H1 (cell line): ENCODE measurements around the gene POLN. TPM values are rescaled to one million over a fixed set of nuclear protein-coding genes. Genes with fewer than 3 reads are reported as not detected.

ENCODE experiments used
- CTCF ChIA-PET: fragments of 300-600 bp; sonication (Branson Sonifier 250); formaldehyde crosslinking; loops from one replicate; lab custom pipeline; 2021; ENCODE audit not compliant: partially characterized antibody; lab: Charles Lee
- POLR2A ChIA-PET: fragments of 300-600 bp; sonication (Branson Sonifier 250); formaldehyde crosslinking; loops from one replicate; lab custom pipeline; 2021; ENCODE audit warnings: inconsistent platforms; ENCODE audit not compliant: partially characterized antibody; lab: Charles Lee
- DNase-seq, 2 experiments: peaks; one replicate each; pipeline versions ENCODE4 v3.0.0 to v3.0.0-alpha.2; 2010 to 2022; ENCODE audit warnings: low spot score in 2 of 2, low read depth in 1 of 2, mixed read lengths in 1 of 2
- FAIRE-seq: peaks from 2 replicates; lab custom pipeline; 2011; peaks lifted over from hg19 to GRCh38; lab: Jason Lieb, UNC
- H2AFZ ChIP-seq: 2 replicates; pipeline ENCODE4 v1.8.1; 2012; ENCODE audit warnings: low read length, inconsistent platforms
- H2AK5ac ChIP-seq: 2 replicates; pipeline ENCODE4 v1.6.1; 2013; ENCODE audit warnings: low read depth, low read length
- H2BK120ac ChIP-seq: replicated peaks from 2 replicates; pipeline ENCODE3; 2013; ENCODE audit warnings: low read depth, low read length, inconsistent platforms
- H2BK12ac ChIP-seq: 2 replicates; pipeline ENCODE4 v1.6.1; 2013; ENCODE audit warnings: low read depth, low read length
- H2BK15ac ChIP-seq: 2 replicates; pipeline ENCODE4 v1.6.1; 2013; ENCODE audit warnings: low read length
- H2BK20ac ChIP-seq: 2 replicates; pipeline ENCODE4 v1.6.1; 2013; ENCODE audit warnings: low read length
- H2BK5ac ChIP-seq: 2 replicates; pipeline ENCODE4 v1.6.1; 2013; ENCODE audit warnings: low read depth, low read length
- H3K14ac ChIP-seq: 2 replicates; pipeline ENCODE4 v1.6.1; 2013; ENCODE audit warnings: inconsistent platforms; ENCODE audit not compliant: insufficient read length
- H3K18ac ChIP-seq: 2 replicates; pipeline ENCODE4 v1.6.1; 2013; ENCODE audit warnings: low read length; ENCODE audit errors: extremely low read depth
- H3K23ac ChIP-seq: 2 replicates; pipeline ENCODE4 v1.6.1; 2013; ENCODE audit warnings: inconsistent platforms; ENCODE audit not compliant: insufficient read length
- H3K23me2 ChIP-seq: 2 replicates; pipeline ENCODE4 v1.6.1; 2013; ENCODE audit warnings: low read depth, low read length
- H3K27ac ChIP-seq: 2 replicates; pipeline ENCODE4 v1.6.1; 2011; ENCODE audit warnings: low read depth, low read length, inconsistent platforms
- H3K27me3 ChIP-seq, 4 experiments: replicated peaks in 1 of 4; 1 replicate in 1 of 4; 2 replicates in 3 of 4; pipeline versions ENCODE4 v1.6.1 to v1.8.1; 2011 to 2013; ENCODE audit warnings: low read length in 3 of 4, mild to moderate bottlenecking in 3 of 4, inconsistent platforms in 2 of 4, mixed read lengths in 2 of 4, moderate library complexity in 1 of 4; ENCODE audit not compliant: control insufficient read depth in 3 of 4, insufficient read depth in 3 of 4; ENCODE audit errors: extremely low read depth in 1 of 4
- H3K36me3 ChIP-seq, 4 experiments: 2 replicates each; pipeline versions ENCODE4 v1.6.1 to v1.8.1; 2011 to 2013; ENCODE audit warnings: mild to moderate bottlenecking in 4 of 4, low read length in 3 of 4, moderate library complexity in 2 of 4, control low read depth in 1 of 4, inconsistent platforms in 1 of 4; ENCODE audit not compliant: insufficient read depth in 4 of 4, control insufficient read depth in 2 of 4
- H3K4ac ChIP-seq: replicated peaks from 2 replicates; pipeline ENCODE3; 2013; ENCODE audit warnings: low read length, low read depth, mixed read lengths, inconsistent platforms; ENCODE audit not compliant: insufficient read length
- H3K4me1 ChIP-seq, 4 experiments: replicated peaks in 1 of 4; 1 replicate in 1 of 4; 2 replicates in 3 of 4; pipeline versions ENCODE4 v1.6.1 to v1.8.1; 2011 to 2013; ENCODE audit warnings: low read length in 3 of 4, inconsistent platforms in 2 of 4, mixed read lengths in 1 of 4; ENCODE audit not compliant: insufficient read depth in 4 of 4, control insufficient read depth in 3 of 4
- H3K4me2 ChIP-seq, 2 experiments: 2 replicates each; pipeline versions ENCODE4 v1.6.1 to v1.8.1; 2011 to 2013; ENCODE audit warnings: low read depth in 2 of 2, low read length in 2 of 2, control low read depth in 1 of 2, inconsistent platforms in 1 of 2, mild to moderate bottlenecking in 1 of 2; ENCODE audit not compliant: insufficient read depth in 1 of 2
- H3K4me3 ChIP-seq, 4 experiments: fragments of 200-600, 300-600 bp in 1 of 4; sonication (generic), shearing (Covaris generic), sonication (Bioruptor Twin) in 1 of 4; 2 replicates each; pipeline versions ENCODE4 v1.5.1 to v1.8.1; 2011 to 2016; ENCODE audit warnings: low read length in 4 of 4, low read depth in 3 of 4, control low read depth in 2 of 4, inconsistent platforms in 2 of 4, mild to moderate bottlenecking in 2 of 4, mixed read lengths in 1 of 4, moderate library complexity in 1 of 4; ENCODE audit not compliant: insufficient read depth in 2 of 4; ENCODE audit errors: extremely low read depth in 1 of 4
- H3K56ac ChIP-seq: replicated peaks from 2 replicates; pipeline ENCODE3; 2013; ENCODE audit warnings: low read depth, mild to moderate bottlenecking, mixed read lengths, low read length, inconsistent platforms; ENCODE audit not compliant: insufficient read length
- H3K79me1 ChIP-seq: 2 replicates; pipeline ENCODE4 v1.6.1; 2013; ENCODE audit warnings: low read depth, low read length, control low read depth
- H3K79me2 ChIP-seq, 2 experiments: 2 replicates each; pipeline versions ENCODE4 v1.6.1 to v1.8.1; 2012 to 2013; ENCODE audit warnings: low read length in 2 of 2, mild to moderate bottlenecking in 2 of 2, inconsistent platforms in 1 of 2; ENCODE audit not compliant: insufficient read depth in 2 of 2, control insufficient read depth in 1 of 2
- H3K9ac ChIP-seq, 4 experiments: replicated peaks in 1 of 4; 1 replicate in 1 of 4; 2 replicates in 3 of 4; pipeline versions ENCODE4 v1.6.1 to v1.8.1; 2011 to 2013; ENCODE audit warnings: low read depth in 3 of 4, low read length in 3 of 4, control low read depth in 2 of 4, mild to moderate bottlenecking in 2 of 4, moderate library complexity in 2 of 4, inconsistent platforms in 1 of 4; ENCODE audit errors: extremely low read depth in 1 of 4
- H3K9me3 ChIP-seq, 2 experiments: 2 replicates each; pipeline versions ENCODE4 v1.6.1 to v1.8.1; 2012 to 2013; ENCODE audit warnings: mild to moderate bottlenecking in 2 of 2, moderate library complexity in 2 of 2, control low read depth in 1 of 2, inconsistent platforms in 1 of 2, low read depth in 1 of 2, low read length in 1 of 2, mixed read lengths in 1 of 2; ENCODE audit not compliant: insufficient read depth in 2 of 2
- H4K20me1 ChIP-seq, 2 experiments: replicated peaks in 1 of 2; 2 replicates each; pipeline versions ENCODE3 to v1.8.1; 2011 to 2013; ENCODE audit warnings: inconsistent platforms in 2 of 2, low read length in 2 of 2, mild to moderate bottlenecking in 1 of 2; ENCODE audit not compliant: insufficient read depth in 2 of 2, control insufficient read depth in 1 of 2
- H4K5ac ChIP-seq: 2 replicates; pipeline ENCODE4 v1.6.1; 2013; ENCODE audit warnings: low read length, low read depth, mixed read lengths, inconsistent platforms; ENCODE audit not compliant: insufficient read length
- H4K8ac ChIP-seq: 2 replicates; pipeline ENCODE4 v1.8.0; 2013; ENCODE audit warnings: mild to moderate bottlenecking, moderate library complexity, low read length, inconsistent platforms; ENCODE audit not compliant: insufficient read depth; ENCODE audit errors: extremely low read depth
- H4K91ac ChIP-seq: replicated peaks from 2 replicates; pipeline ENCODE3; 2013; ENCODE audit warnings: low read length, mixed read lengths, inconsistent platforms; ENCODE audit not compliant: insufficient read length
- RBBP5 ChIP-seq: IDR thresholded peaks from 2 replicates; pipeline ENCODE4 v1.7.1; 2012; ENCODE audit warnings: low read depth, mild to moderate bottlenecking, inconsistent platforms, low read length, moderate library complexity, borderline replicate concordance
- RNF2 ChIP-seq: fragments of 200-900, 300-1000 bp; sonication (generic); IDR thresholded peaks from 2 replicates; pipeline ENCODE4 v1.7.1; 2016; ENCODE audit warnings: borderline replicate concordance, low read depth, mild to moderate bottlenecking, antibody characterized with exemption, low read length; ENCODE audit not compliant: poor library complexity, severe bottlenecking; ENCODE audit errors: missing control alignments
- SAP30 ChIP-seq: fragments of 300-600 bp; sonication (generic); IDR thresholded peaks from 2 replicates; pipeline ENCODE4 v1.7.1; 2012; ENCODE audit warnings: low read length, moderate library complexity, mild to moderate bottlenecking, inconsistent platforms; ENCODE audit not compliant: insufficient read depth, insufficient replicate concordance
- SIX5 ChIP-seq: IDR thresholded peaks from 2 replicates; pipeline ENCODE4 v1.6.1; 2011; ENCODE audit warnings: mild to moderate bottlenecking, low read depth, low read length
- SP4 ChIP-seq: IDR thresholded peaks from 2 replicates; pipeline ENCODE4 v1.6.1; 2012; ENCODE audit warnings: low read length, inconsistent platforms
- TCF12 ChIP-seq: IDR thresholded peaks from 2 replicates; pipeline ENCODE4 v1.6.1; 2011; ENCODE audit warnings: low read depth, mild to moderate bottlenecking, low read length
- WGBS, 2 experiments: shearing (Covaris generic) in 1 of 2; methylation state at CpG; one replicate each; pipeline versions ENCODE4 v1.1.6 to v1.1.7; 2013 to 2015; ENCODE audit warnings: low lambda C conversion rate in 2 of 2, mixed read lengths in 2 of 2, inconsistent platforms in 1 of 2, low coverage in 1 of 2, missing lambda C conversion rate in 1 of 2; ENCODE audit not compliant: insufficient replicate concordance in 2 of 2, insufficient coverage in 1 of 2, insufficient read length in 1 of 2; ENCODE audit errors: extremely low coverage in 1 of 2, missing lambda C conversion rate in 1 of 2; 5-methylcytosine and 5-hydroxymethylcytosine counted together
- polyA plus RNA-seq, 7 experiments: library from polyadenylated mRNA; depleted of rRNA in 3 of 7; stranded (reverse) in 5 of 7; unstranded in 2 of 7; fragments of >200 nt in 5 of 7; fragments of 200-250 nt in 2 of 7; gene quantifications; 1 replicate in 5 of 7; 2 replicates in 1 of 7; 4 replicates in 1 of 7; pipeline versions ENCODE4 v1.2.1 to v1.2.3, GENCODE V29; 2011 to 2013; ENCODE audit warnings: missing spikeins in 2 of 7, mixed read lengths in 2 of 7
- total RNA-seq: library from RNA; stranded (reverse); fragmentation: NEBNext Ultra II Directional; extraction: Animal tissue kit (Norgen Biotek cat#: 25700); gene quantifications from 2 replicates; pipeline ENCODE4 v1.2.1, GENCODE V29; 2021
- TF ChIP-seq, protein P1 (sequence below): IDR thresholded peaks from 2 replicates; pipeline ENCODE4 v1.6.1; 2012; ENCODE audit warnings: inconsistent platforms

POLN gene
- total and polyA plus RNA-seq, 2 of the 8 experiments (the other 6 are each of a cell fraction or from before 2014, with no cell fraction given): 0.98 to 1.5 TPM

DNA sequence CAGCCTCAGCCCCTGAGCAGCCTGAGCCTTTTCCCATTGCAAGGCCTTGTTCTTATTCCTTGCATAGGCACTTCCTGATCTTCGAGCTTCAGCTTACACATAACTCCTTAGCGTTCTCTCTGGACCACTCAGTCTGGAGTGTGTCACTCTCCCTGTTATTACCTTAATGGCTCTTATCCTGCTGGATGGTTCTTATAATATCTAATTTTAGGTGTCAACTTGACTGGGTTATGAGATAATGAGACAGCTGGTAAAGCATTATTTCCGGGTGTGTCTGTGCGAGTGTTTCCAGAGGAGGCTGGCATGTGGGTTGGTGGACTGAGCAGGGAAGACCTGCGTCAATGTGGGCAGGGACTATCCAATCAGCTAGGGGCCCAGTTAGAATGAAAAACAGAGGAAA is 75.7 kb downstream of the POLN start:
- no peak overlapping the region for H3K14ac ChIP-seq
- no peak overlapping the region for H3K18ac ChIP-seq
- TF ChIP-seq RNF2 (no peak), SAP30 (no peak), TCF12 (no peak), SIX5 (no peak), RBBP5 (no peak), SP4 (no peak)
- TF ChIP-seq, protein P1, sequence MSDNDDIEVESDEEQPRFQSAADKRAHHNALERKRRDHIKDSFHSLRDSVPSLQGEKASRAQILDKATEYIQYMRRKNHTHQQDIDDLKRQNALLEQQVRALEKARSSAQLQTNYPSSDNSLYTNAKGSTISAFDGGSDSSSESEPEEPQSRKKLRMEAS: no peak
- no peaks in the 10 kb centered on the region for H3K79me1 ChIP-seq
- no peak overlapping the region for H2BK12ac ChIP-seq
- H3K23me2 ChIP-seq: no peaks in the 10 kb centered on the region
- no peaks in the 10 kb centered on the region for H3K27me3 ChIP-seq
- no peak overlapping the region for H2AK5ac ChIP-seq
- no peak for FAIRE-seq
- H3K4me2 ChIP-seq: no peak overlapping the region
- 93% methylated on average over 5 of the region's 5 CpGs; no CpG with 5 or more reads in 1 of the 2 experiments for WGBS, 2 experiments
- H3K27ac ChIP-seq: no peak overlapping the region
- H3K36me3 ChIP-seq: no peaks in the 10 kb centered on the region
- H2BK15ac ChIP-seq: no peak overlapping the region
- no peak overlapping the region for H4K91ac ChIP-seq
- H4K5ac ChIP-seq: no peak overlapping the region
- no peak overlapping the region for H3K9ac ChIP-seq
- no peak overlapping the region for H3K4me3 ChIP-seq
- no peak overlapping the region for H3K23ac ChIP-seq
- no peak overlapping the region for H4K8ac ChIP-seq
- H2AFZ ChIP-seq: no peak overlapping the region
- H3K9me3 ChIP-seq: no peaks in the 10 kb centered on the region
- no peak overlapping the region for H3K56ac ChIP-seq
- H3K4me1 ChIP-seq: no peaks in the 10 kb centered on the region
- no peak overlapping the region for H2BK120ac ChIP-seq
- no peak overlapping the region for H3K4ac ChIP-seq
- DNase-seq: no peak
- no peak overlapping the region for H2BK20ac ChIP-seq
- CTCF ChIA-PET: interaction anchor here (0.6 to 1.1 kb wide), 3 partner anchors 13 to 21 kb away, joined by 3 to 5 read pairs (median 3); no protein-coding TSS in a partner anchor
- POLR2A ChIA-PET: no interaction called here
- H4K20me1 ChIP-seq: no peaks in the 10 kb centered on the region
- H3K79me2 ChIP-seq: no peaks in the 10 kb centered on the region
- H2BK5ac ChIP-seq: no peak overlapping the region
